NCI-H1048 (cell line): ENCODE measurements around the gene NAGPA.

Experiments
- DNase-seq: peaks from one replicate; lab custom pipeline; 2025; lab: John Stamatoyannopoulos, UW

The NAGPA gene

GRCh38 chr16:5027575-5028235, 6.0 kb downstream of the NAGPA start:
- DNase-seq, result no peak

- DNase-seq, result no peak
Measured at GRCh38 chr16:5027086-5027485, 6.6 kb downstream of the NAGPA start.

GRCh38 chr16:5026664-5027063, 7.1 kb downstream of the NAGPA start:
- no peak for DNase-seq

GRCh38 chr16:5025171-5025632, 8.5 kb downstream of the NAGPA start:
- DNase-seq, result no peak

GRCh38 chr16:5024632-5025031, 9.1 kb downstream of the NAGPA start:
- no peak for DNase-seq

- no peak for DNase-seq
Measured at GRCh38 chr16:5022521-5022920, 11.2 kb downstream of the NAGPA start.

GRCh38 chr16:5020551-5020950, 13.2 kb downstream of the NAGPA start:
- no peak for DNase-seq

GRCh38 chr16:5019775-5020174, 14.0 kb downstream of the NAGPA start:
- no peak for DNase-seq

- no peak for DNase-seq
Measured at GRCh38 chr16:5018793-5019192, 14.9 kb downstream of the NAGPA start.

GRCh38 chr16:5017678-5017969, 16.1 kb downstream of the NAGPA start:
- DNase-seq, result no peak

GRCh38 chr16:5016967-5017677, 16.6 kb downstream of the NAGPA start:
- no peak for DNase-seq

- DNase-seq, result no peak
Measured at GRCh38 chr16:5015887-5016286, 17.8 kb downstream of the NAGPA start.

GRCh38 chr16:5015351-5015750, 18.4 kb downstream of the NAGPA start:
- no peak for DNase-seq

GRCh38 chr16:5012887-5013286, 20.8 kb downstream of the NAGPA start:
- no peak for DNase-seq

GRCh38 chr16:5011637-5012036, 22.1 kb downstream of the NAGPA start:
- no peak for DNase-seq

- no peak for DNase-seq
Measured at GRCh38 chr16:5010576-5011329, 23.0 kb downstream of the NAGPA start.

GRCh38 chr16:5008311-5008731, 25.4 kb downstream of the NAGPA start:
- DNase-seq, result no peak

- no peak for DNase-seq
Measured at GRCh38 chr16:5007256-5007655, 26.5 kb downstream of the NAGPA start.

GRCh38 chr16:5006348-5007193, 27.2 kb downstream of the NAGPA start:
- no peak for DNase-seq

- no peak for DNase-seq
Measured at GRCh38 chr16:5005916-5006315, 27.8 kb downstream of the NAGPA start.

GRCh38 chr16:5004311-5004710, 29.4 kb downstream of the NAGPA start:
- DNase-seq, result no peak

GRCh38 chr16:5003828-5004227, 29.9 kb downstream of the NAGPA start:
- DNase-seq, result no peak
